Neuron (in vitro differentiated cells): Measurements from ENCODE around the gene HSD17B12.
"Not testable (repeated sequence)": the region's sequence is repeated elsewhere in the genome, so short reads cannot be mapped to it uniquely, and the experiment has no call there.

Experiments used
- H2AFZ ChIP-seq: one replicate; pipeline ENCODE4 v1.6.1; 2013; ENCODE audit warnings: low read depth, mild to moderate bottlenecking, inconsistent platforms, low read length, moderate library complexity
- H3K27me3 ChIP-seq: one replicate; pipeline ENCODE4 v1.6.1; 2013; ENCODE audit warnings: low read length; ENCODE audit not compliant: insufficient read depth
- H3K36me3 ChIP-seq: one replicate; pipeline ENCODE4 v1.6.1; 2013; ENCODE audit warnings: low read length; ENCODE audit not compliant: insufficient read depth
- H3K4me1 ChIP-seq: one replicate; pipeline ENCODE4 v1.6.1; 2013; ENCODE audit warnings: low read length; ENCODE audit not compliant: insufficient read depth
- H3K4me3 ChIP-seq: 2 replicates; pipeline ENCODE4 v1.5.1; 2013; ENCODE audit warnings: mild to moderate bottlenecking, low read length, moderate library complexity
- H3K9me3 ChIP-seq: one replicate; pipeline ENCODE4 v1.6.1; 2013; ENCODE audit warnings: low read length

Gene HSD17B12

GRCh38 chr11:43735961-43736360, 55.4 kb downstream of the HSD17B12 start:
- no peak overlapping the region for H3K4me3 ChIP-seq
- peaks cover 4% of the 10 kb centered on the region for H3K36me3 ChIP-seq
- no peak overlapping the region for H2AFZ ChIP-seq
- H3K9me3 ChIP-seq: peaks cover 9% of the 10 kb centered on the region
- H3K27me3 ChIP-seq: no peaks in the 10 kb centered on the region
- peaks cover 26% of the 10 kb centered on the region for H3K4me1 ChIP-seq

GRCh38 chr11:43736502-43737200, 56.1 kb downstream of the HSD17B12 start:
- peaks cover 26% of the 10 kb centered on the region for H3K4me1 ChIP-seq
- no peak overlapping the region for H3K4me3 ChIP-seq
- peaks cover 9% of the 10 kb centered on the region for H3K9me3 ChIP-seq
- no peaks in the 10 kb centered on the region for H3K27me3 ChIP-seq
- H3K36me3 ChIP-seq: peaks cover 4% of the 10 kb centered on the region
- no peak overlapping the region for H2AFZ ChIP-seq

DNA sequence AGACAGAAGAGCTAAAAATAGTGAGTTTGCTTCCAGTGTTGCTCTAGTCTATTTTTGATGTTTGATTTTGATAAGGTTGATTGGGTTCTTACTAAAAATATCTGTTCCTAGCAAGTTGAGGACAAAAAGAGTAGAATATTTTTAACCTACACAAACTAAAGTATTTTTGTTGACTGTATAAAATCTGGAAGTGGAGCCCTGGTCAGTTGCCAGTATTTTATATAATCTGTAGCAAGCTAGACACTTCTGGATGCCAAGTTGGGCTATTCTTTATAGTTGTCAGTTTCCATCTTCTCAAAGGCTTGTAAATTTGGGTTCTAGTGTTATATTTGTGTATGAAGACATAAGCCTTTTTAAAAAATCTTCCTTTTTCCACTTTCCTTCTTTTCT, 56.7 kb downstream of the HSD17B12 start:
- peaks cover 26% of the 10 kb centered on the region for H3K4me1 ChIP-seq
- H3K9me3 ChIP-seq: peaks cover 9% of the 10 kb centered on the region
- H3K27me3 ChIP-seq: no peaks in the 10 kb centered on the region
- H3K4me3 ChIP-seq: no peak overlapping the region
- no peak overlapping the region for H2AFZ ChIP-seq
- H3K36me3 ChIP-seq: peaks cover 4% of the 10 kb centered on the region

- Histone ChIP-seq H2AFZ (no peak overlapping the region), H3K27me3 (no peaks in the 10 kb centered on the region), H3K4me3 (no peak overlapping the region), H3K4me1 (peaks cover 26% of the 10 kb centered on the region), H3K36me3 (peaks cover 6% of the 10 kb centered on the region), H3K9me3 (peaks cover 7% of the 10 kb centered on the region)
Observed at GRCh38 chr11:43738600-43739409, 58.3 kb downstream of the HSD17B12 start.

GRCh38 chr11:43746670-43747069, 66.1 kb downstream of the HSD17B12 start:
- H3K4me3 ChIP-seq: no peak overlapping the region
- H3K9me3 ChIP-seq: no peaks in the 10 kb centered on the region
- H2AFZ ChIP-seq: no peak overlapping the region
- peaks cover 2% of the 10 kb centered on the region for H3K36me3 ChIP-seq
- H3K27me3 ChIP-seq: no peaks in the 10 kb centered on the region
- H3K4me1 ChIP-seq: no peaks in the 10 kb centered on the region

- H3K4me3 ChIP-seq: no peak overlapping the region
- H3K9me3 ChIP-seq: no peaks in the 10 kb centered on the region
- no peaks in the 10 kb centered on the region for H3K27me3 ChIP-seq
- H2AFZ ChIP-seq: no peak overlapping the region
- H3K4me1 ChIP-seq: no peaks in the 10 kb centered on the region
- peaks cover 2% of the 10 kb centered on the region for H3K36me3 ChIP-seq
Observed at GRCh38 chr11:43747130-43747802, 66.7 kb downstream of the HSD17B12 start.

- Histone ChIP-seq H3K4me3 (no peak overlapping the region), H3K27me3 (no peaks in the 10 kb centered on the region), H3K36me3 (peaks cover 2% of the 10 kb centered on the region), H3K4me1 (no peaks in the 10 kb centered on the region), H2AFZ (no peak overlapping the region), H3K9me3 (no peaks in the 10 kb centered on the region)
Observed at GRCh38 chr11:43748095-43748494, 67.6 kb downstream of the HSD17B12 start.

DNA sequence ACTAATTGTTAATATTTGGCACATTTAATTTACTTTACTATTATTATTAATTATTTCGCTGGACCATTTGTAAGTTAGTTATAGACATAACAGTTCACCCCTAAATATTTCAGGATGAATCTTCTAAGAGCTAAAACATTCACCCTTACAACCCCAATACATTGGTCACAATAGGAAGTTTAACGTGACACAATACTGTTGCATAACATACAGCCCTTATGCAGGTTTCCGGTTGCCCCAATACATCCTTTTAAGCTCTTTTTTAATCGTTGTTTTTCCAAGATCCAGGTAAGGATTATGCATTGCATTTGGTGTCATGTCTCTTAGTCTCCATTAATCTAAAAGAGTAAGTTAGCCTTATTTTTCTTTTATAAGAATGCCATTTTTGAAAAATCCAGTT, 71.2 kb downstream of the HSD17B12 start:
- Histone ChIP-seq H3K4me1 (no peaks in the 10 kb centered on the region), H3K9me3 (no peaks in the 10 kb centered on the region), H3K27me3 (no peaks in the 10 kb centered on the region), H3K36me3 (peaks cover 20% of the 10 kb centered on the region), H3K4me3 (no peak overlapping the region), H2AFZ (no peak overlapping the region)

- H3K36me3 ChIP-seq: peaks cover 22% of the 10 kb centered on the region
Observed at GRCh38 chr11:43756575-43756974, 76.0 kb downstream of the HSD17B12 start.

DNA sequence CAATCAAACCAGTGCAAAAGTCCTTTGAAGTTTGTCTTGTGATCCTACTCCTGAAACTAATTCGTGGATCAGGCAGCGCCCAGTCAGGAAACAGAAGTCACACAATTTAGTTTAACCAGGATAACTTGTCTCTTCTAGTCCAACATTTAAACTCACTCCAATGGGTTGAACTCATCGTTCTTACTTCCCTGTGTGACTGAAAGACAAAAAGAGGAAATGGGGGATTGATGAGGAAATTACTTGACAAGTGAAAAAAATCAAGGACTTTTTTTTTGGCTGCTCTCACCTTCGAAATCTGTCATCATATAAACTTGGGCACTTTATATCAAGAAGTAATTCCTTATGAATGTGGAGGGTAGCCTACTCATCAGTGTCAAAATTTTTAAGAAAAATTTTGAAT, 78.4 kb downstream of the HSD17B12 start:
- H3K27me3 ChIP-seq: no peaks in the 10 kb centered on the region
- no peaks in the 10 kb centered on the region for H3K4me1 ChIP-seq
- peaks cover 21% of the 10 kb centered on the region for H3K36me3 ChIP-seq
- H2AFZ ChIP-seq: no peak overlapping the region
- no peaks in the 10 kb centered on the region for H3K9me3 ChIP-seq
- no peak overlapping the region for H3K4me3 ChIP-seq

More at GRCh38 chr11:43756575-43756974, 76.0 kb downstream of the HSD17B12 start:
- Histone ChIP-seq H3K4me1 (no peaks in the 10 kb centered on the region), H3K4me3 (no peak overlapping the region), H3K9me3 (no peaks in the 10 kb centered on the region), H3K27me3 (no peaks in the 10 kb centered on the region), H2AFZ (no peak overlapping the region)

- peaks cover 10% of the 10 kb centered on the region for H3K36me3 ChIP-seq
- no peak overlapping the region for H3K4me3 ChIP-seq
- no peak overlapping the region for H2AFZ ChIP-seq
- no peaks in the 10 kb centered on the region for H3K4me1 ChIP-seq
- no peaks in the 10 kb centered on the region for H3K27me3 ChIP-seq
- H3K9me3 ChIP-seq: peaks cover 1% of the 10 kb centered on the region
Observed at GRCh38 chr11:43760902-43761301, 80.4 kb downstream of the HSD17B12 start.

DNA sequence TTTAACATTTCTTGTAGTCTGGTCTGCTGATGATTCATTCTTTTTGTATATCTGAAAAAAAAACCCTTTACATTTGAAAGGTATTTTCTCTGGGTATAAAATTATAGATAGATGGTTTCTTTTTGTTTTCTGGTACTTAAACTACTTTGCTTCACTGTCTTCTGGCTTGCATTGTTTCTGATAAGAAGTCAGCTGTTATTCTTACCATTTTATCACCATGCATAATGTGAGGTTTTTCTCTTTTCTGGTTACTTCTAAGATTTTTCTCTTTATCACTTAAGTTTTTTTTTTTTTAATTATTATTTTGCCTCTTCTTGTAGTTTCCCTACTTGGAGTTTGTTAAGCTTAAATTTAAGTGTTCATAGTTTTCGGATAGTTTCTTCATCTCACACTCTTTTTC, 84.7 kb downstream of the HSD17B12 start:
- H3K4me1 ChIP-seq: no peaks in the 10 kb centered on the region
- peaks cover 6% of the 10 kb centered on the region for H3K36me3 ChIP-seq

DNA sequence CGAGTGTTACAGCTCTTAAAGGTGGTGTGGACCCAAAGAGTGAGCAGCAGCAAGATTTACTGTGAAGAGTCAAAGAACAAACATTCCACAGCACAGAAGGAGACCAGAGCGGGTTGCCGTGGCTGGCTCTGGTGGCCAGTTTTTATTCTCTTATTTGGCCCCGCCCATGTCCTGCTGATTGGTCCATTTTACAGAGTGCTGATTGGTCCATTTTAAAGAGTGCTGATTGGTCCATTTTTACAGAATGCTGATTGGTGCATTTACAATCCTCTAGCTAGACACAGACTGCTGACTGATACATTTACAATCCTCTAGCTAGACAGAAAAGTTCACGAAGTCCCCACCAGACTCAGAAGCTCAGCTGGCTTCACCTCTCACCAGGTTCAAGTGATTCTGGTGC, 88.1 kb downstream of the HSD17B12 start:
- not testable (repeated sequence) for H3K4me3 ChIP-seq, H3K9me3 ChIP-seq, H3K27me3 ChIP-seq, H3K36me3 ChIP-seq, H2AFZ ChIP-seq, H3K4me1 ChIP-seq

More for the DNA sequence above, 84.7 kb downstream of the HSD17B12 start:
- peaks cover 6% of the 10 kb centered on the region for H3K9me3 ChIP-seq
- H2AFZ ChIP-seq: no peak overlapping the region
- no peaks in the 10 kb centered on the region for H3K27me3 ChIP-seq
- no peak overlapping the region for H3K4me3 ChIP-seq
